ENCODE results near the gene ARVCF.

Gene ARVCF

DNA sequence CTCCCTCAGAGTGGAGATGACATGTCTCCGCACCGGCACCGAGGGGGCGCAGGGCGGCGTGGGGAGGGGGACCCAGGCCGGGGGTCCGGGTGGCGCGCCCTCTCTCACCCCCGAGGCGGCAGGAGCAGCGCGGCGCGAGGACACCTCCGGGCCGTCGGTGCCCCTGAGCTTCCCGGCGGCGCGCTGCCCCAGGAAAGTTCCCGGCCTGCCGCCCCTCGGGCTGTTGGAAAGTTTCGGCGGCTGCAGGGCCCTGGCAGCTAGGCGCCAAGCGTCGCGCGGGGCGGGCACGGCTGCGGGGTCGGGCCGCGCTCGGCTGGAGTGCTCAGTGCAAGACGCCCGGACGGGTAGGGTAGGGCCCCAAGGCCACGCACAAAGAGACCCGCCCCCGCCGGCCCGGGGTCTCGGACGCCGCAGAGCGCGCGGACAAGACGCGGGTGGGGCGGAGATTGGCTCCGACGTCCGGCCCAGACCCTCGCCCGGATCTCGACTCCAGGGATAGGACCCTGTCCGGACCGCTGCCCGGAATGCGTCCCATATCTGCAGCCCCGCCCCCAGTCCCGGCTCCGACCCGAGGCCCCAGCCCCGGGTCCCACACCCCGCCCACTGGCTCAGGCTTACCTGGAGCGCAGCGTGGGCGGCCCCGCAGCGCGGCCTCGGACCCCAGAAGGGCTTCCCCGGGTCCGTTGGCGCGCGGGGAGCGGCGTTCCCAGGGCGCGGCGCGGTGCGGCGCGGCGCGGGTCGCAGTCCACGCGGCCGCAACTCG, 471 bp downstream of the ARVCF start:
- DNase-seq (ENCODE audit: low read depth) = no peak

DNA sequence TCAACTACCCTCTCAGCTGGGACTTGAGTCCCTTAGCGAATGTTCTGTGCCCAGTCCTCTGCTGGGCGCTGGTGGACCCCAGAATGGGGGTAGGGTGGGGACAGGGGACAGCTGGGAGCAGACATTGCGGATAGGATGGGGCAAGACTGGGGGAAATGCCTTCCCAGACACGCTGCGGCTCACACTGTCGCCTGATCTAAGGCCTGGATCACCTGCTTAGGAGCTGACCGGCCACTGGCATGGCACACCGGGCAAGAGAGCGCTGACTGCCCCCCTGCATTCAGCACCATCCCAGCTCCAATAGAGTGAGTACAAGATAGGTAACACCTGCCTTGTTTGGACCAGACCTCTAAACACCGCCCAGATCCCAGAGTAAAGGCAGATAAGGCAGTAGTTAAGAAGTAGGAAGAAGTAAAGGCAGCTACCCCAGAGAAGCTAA, 1.4 kb downstream of the ARVCF start:
- no peak for DNase-seq (ENCODE audit: low read depth)

DNA sequence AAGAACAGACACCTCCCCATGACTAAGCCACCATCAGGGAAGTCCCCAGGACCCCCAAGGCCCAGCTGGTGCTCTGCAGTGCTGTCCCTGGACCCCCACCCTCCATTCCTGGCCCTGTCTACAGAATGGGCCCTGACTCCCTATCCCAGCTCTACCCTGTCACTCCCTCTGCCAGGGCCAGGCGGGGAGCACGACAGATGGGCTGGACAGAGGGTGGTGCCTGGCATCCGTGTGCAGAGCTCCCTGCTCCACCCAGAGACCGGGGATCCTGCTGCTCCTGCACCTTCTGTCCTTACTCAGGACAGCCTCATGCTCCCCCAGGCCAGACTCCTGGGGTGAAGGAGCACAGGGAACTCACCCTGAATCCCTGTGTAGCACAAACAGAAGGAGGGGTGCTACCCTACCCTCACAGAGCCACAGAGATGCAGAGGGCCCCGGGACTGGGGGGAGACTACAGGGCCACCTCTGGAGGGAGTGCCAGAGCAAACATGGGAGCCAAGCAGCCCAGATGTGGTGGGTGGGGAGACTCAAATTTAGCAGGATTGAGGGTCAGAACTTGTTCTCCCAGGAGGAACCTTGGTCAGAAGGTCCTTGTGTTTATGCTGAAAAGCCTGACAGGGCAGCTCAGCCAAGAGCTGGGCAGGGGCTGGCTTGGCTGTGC, 2.0 kb downstream of the ARVCF start:
- no peak for DNase-seq (ENCODE audit: low read depth)

DNA sequence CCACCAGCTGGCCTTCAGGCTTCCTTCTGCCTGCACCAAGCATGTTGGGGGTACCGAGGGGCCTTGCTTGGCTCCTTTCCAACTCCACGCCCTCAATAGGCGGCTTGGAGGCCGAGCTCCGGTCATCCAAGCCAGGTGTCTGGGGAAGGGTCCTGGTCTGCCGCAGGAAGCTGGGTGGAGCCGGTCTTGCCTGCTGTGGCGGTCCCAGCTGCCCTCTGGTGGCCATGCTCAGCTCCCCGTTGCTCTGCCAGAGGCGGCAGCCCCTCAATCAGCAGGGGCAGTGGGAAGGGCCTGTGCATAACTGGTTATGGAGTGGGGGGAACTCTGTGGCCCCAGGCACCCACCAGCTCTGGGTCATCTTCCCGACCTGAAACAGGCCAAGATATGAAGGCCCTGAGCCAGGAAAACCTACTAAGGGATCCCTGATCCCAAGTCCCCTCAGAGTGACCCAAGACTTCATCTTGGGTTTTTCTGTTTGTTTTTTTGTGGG, 3.2 kb downstream of the ARVCF start:
- no peak for DNase-seq (ENCODE audit: low read depth)

DNA sequence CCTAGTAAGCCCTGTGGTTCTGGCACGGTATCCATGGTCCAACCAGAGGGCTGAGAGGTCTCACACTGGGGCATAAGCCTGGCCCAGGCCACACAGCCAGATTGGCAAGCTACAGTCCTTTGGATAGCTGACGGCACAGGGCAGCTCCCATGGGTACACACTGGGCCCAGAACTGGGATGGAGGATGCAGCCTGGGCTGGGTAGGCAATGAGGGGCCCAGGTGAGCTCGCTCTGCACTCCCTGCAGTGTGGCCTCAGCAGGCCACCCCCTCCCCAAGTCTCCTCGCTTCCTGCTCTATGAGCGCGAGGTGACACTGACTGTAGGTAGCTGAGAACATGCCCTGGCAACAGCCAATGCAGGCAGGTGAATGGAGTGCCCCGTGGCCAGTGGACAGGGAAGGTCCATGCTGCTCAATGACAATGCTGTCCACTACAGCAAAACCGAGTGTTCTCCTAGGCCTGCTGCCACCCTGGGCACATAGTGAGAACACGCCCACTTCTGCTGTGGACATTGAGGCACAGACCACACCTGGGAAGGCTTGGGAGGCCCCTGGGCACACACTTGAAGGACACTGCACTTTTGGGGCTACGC, 3.8 kb downstream of the ARVCF start:
- DNase-seq (ENCODE audit: low read depth) = no peak

DNA sequence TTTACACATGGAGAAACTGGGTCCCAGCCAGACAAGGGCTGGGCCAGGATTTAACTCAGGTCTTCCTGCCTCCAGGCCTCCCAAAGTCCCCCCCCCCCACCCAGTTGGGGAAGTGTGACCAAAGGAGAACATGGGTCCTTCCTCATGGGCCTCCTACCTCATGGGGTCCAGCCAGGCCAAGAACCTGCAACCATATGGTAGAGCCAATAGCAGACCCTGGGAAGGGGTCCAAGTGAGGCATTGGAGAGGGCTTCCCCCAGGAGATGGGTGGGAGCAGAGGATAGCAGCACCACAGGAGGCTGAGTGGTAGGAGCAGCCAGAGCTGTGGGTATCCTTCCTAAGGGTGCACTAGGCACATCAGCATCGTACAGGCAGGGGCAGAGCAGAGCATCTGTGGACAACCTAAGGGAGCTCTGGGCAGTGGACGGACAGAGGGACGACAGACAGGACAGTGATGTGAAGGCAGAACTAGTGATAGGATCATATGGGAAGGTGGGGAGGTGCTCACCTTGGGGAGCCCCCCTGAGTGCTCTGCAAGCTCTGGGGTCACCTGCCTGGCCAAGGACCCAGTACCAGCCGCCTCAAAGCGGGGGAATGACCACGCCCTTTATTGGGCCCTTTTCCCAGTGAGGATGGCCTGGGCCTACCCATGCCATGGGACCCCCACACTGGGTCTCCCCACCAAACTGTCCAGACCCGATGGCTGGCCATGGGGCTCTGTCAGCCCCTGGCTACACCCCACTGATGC, 4.5 kb downstream of the ARVCF start:
- no peak for DNase-seq (ENCODE audit: low read depth)

DNA sequence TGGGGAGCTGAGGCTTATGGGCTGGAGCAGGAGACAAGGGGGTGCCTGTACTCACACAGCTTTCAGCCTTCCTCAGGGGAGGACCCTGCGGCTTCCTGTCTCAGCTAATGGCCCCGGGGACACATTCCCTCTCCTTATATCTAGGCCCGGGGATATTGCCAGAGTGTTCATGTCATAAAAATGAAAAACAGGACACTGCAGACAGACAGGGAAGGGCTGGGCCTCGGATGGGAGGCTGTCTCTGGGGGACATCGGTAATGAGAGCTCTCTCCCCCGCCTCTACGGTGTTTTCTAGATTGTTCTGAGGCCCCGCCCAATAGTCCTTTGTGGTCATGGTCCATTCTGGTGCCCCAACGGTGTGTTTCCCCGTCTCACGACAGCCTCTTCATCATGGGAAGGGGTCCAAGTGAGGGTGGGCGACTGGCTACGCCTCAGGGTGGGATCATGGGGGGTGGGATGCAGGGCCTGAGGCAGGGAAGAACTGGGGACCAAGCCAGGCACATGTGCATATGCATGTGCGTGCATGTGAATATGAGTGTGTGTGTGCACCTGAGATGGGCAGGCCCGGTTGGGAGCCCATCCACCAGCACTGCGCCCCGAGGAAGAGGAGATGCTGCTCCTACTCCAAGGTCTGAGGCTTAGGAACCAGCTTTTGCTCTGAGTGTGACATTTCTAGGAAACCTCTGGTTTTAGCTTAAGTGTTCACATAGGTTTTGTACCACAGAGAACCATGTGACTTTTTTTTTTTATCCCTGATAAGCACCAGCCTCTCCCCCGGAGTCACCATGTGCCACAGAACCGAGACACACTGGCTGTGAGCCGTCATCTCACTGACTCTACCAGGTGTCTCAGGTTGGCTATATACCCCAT, 5.3 kb downstream of the ARVCF start:
- DNase-seq (ENCODE audit: low read depth) = no peak

DNA sequence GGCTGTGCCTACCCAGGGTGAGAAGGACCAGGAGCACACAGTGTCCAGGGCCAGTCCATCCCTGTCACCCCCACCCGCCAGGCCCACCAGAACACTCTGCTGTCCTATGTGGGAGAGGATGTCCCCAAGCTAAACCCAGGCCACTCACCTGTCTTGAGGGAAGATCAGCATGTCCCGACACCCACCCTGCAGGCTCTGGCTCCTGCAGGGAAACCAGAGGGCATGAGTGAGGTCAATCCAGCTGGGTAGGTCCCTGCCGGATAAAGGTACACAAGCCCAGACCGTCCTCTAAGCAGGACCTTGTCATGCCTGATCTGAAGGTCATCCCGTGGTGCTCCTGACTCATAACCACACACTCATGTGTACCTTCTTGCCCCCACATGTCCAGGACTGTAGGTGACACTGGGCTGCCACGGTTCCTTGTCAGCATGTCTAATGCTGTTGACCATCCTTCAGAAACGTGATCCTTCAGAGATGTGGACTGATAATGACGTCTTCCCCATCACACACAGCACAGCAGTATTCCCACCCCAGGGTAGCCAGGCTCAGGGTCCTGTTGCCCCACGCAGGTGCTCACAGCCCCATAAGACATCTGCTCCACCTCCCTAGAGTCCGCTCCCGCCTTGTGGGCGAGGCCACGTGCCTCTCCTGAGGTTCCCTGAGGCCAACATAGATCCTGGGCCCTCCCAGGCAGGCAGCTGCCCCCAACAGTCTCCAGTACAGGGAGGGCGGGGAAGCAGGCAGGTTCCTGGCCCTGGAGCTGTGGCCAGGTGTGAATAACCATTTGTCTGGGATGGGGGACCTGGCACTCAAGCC, 6.1 kb downstream of the ARVCF start:
- DNase-seq (ENCODE audit: low read depth) = no peak

DNA sequence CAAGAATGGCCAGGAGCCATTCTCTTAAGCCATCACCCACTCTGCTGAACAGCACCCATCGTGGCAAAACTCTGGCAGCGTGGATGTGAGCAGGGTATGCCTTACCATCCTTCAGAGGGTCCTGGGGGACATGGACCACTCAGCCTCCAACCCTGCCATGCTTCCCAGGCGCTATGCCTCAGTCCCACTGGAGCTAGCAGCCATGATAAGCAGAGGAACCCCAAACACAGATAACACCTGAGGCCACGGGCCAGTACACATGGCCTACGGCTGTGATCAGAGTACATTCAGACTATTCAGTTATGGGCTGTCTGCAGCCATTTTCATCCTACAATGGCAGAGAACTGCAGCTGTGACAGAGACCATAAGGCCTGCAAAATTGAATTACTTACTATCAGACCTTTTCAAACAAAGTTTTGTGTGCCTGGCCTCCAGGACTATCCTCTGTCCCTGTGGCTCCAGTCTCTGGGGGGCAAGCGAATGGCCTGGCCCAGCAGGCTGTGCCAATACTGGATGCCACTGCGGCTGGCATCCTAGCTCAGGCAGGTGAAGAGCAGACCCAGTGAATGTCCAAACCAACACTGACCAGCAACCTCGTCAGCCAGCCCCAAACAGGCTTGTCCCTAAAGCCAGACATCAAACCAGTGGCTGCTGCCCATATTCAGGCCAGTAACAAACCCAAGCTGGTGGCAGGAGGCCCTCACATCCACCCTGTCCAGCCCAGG, 6.9 kb downstream of the ARVCF start:
- DNase-seq (ENCODE audit: low read depth) = no peak

DNA sequence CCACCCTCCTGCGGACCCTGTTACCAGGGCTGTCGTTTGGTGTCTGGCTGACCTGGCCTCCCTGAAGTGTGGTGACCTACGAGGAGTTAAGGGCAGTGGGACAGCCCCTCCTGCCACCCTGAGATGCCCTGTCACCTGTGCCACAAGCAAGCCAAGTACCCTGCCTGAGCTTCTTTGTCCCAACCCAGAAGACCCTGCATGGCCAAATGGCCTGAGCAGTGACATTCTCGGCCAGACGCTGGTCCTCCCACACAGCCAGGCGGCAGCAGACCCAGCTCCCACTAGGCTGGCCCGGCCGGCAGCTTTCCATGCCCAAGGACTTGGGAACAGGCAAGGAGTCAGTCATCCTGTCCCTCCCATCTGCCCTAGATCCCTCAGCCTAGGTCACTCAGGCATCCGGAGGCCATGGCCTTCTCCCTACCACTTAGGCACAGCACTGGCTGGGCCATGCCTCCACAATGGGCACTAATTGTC, 7.6 kb downstream of the ARVCF start:
- no peak for DNase-seq (ENCODE audit: low read depth)

DNA sequence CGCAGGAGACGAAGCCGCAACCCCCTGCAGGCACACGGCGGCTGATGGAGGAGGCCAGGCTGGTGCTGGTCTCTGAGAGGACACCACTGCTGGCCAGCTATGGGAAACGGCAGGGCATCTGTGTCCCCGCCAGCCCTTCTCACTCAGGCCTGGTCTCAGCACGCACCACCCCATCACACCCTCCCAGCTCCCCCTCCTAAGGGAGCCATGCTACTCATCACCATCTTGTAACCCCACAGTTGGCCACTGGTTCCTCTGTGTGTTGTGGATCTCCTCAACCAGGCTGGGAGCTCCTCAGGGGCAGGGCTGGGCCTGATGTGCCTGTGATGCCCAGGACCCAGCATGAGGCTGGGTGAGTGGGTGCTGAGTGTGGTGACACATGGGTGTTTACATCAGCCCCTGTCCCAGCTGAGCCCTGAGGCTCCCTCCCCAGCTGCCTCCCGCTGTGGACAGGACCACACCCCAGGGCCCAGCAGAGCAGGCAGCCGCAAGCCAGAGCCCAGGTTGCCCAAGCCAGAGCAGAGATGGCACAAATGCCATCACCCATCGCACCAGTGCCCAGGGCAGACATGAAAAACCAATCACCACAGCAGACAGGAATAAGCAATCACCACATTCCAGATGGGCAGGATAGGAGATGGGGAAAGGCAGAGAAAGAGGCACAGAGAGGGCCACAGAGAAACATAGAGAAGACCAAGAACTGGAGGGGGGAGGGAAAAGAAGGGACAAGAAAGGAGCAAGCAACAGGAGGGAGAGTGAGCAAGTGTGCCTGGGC, 8.2 kb downstream of the ARVCF start:
- no peak for DNase-seq (ENCODE audit: low read depth)

DNA sequence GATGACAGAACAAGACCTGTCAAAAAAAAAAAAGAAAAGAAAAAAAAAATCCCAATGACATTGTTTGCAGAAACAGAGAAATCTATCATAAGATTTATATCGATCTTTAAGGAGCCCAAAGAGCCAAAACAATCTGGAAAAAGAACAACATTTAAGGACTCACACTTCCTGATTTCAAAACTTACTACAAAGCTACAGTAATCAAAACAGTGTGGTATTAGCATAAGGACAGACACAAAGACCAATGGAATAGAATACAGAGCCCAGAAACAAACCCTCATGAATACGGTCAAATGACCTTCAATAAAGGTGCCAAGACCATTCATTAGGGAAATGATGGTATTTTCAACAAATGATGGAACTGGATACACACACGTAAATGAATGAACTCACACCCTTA, 12.2 kb downstream of the ARVCF start:
- no peak for DNase-seq (ENCODE audit: low read depth)

DNA sequence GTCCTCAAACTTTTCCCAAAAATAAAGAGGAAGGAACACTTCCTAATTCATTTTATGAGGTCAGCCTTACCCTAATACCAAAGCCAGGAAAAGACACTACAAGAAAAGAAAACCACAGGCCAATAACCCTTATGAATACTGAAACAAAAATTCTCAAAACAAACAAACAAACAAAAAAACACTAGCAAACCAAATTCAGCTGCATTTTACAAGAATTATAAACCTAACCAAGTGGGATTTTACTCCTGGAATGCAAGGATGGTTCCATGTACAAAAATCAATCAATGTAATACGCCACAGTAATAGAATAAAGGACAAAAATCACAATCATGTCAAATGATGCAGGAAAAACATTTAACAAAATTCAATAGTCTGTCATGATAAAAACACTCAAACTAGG, 13.3 kb downstream of the ARVCF start:
- DNase-seq (ENCODE audit: low read depth) = no peak

DNA sequence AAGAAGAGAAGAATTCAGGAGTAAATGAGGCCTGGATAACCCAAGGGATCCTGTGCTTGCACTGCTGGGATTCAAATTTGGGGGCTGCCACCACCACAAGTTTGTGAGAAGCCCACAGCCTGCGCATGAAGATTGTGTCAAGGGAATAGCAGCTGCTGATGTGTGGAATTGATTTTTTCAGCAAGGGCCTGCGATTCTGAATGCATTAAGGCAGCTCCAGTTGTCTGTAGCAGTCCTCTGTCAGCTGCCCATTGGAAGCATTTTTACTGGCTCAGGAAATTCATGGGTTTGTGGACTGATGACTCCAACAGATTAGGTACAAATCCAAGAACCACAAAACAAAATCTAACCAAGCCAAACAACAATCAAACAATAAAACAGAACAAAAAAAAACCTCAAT, 14.0 kb downstream of the ARVCF start:
- DNase-seq (ENCODE audit: low read depth) = no peak

DNA sequence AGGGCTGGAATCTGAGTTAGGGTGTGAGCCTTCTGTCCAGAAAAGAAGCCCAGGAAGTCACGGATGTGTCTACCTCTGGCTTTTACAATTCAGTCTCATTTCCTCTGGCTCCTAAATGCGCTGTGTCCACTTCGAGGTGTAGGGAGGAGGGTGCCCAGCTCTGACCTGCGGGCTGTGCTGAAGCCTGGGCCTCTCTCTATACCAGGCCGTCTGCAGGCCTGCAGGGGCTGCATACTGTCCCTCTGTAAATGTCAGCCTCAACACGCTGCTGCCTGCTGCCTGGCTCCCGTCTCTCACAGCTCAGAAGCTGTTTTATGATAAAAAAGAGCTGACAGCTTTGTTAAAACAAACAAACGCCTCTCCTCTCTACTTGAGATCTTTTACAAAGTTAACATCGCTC, 14.5 kb downstream of the ARVCF start:
- DNase-seq (ENCODE audit: low read depth) = no peak

DNA sequence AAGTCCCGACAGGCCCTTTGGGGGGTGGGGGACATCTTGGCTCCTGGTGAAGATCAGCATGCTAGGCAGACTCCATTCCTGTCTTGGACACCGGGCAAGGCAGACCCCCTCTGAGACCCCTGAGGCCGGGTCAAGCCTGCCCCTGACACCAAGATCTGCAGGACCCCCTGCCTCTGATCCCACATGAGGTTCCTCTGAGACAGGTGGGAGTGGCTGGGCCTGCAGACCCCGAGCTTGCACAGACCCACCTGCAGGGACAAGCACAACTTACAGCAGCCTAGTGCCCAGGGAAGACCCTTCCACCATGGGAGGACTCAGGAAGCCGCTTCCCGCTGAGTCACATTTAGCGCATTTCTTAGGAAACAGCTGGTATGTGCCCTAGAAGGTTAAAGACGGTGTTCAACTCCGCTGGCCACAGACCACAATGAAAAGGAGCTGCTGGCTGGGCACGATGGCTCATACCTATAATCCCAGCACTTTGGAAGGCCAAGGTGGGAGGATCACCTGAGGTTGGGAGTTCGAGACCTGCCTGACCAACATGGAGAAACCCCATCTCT, 15.5 kb downstream of the ARVCF start:
- DNase-seq (ENCODE audit: low read depth) = no peak

DNA sequence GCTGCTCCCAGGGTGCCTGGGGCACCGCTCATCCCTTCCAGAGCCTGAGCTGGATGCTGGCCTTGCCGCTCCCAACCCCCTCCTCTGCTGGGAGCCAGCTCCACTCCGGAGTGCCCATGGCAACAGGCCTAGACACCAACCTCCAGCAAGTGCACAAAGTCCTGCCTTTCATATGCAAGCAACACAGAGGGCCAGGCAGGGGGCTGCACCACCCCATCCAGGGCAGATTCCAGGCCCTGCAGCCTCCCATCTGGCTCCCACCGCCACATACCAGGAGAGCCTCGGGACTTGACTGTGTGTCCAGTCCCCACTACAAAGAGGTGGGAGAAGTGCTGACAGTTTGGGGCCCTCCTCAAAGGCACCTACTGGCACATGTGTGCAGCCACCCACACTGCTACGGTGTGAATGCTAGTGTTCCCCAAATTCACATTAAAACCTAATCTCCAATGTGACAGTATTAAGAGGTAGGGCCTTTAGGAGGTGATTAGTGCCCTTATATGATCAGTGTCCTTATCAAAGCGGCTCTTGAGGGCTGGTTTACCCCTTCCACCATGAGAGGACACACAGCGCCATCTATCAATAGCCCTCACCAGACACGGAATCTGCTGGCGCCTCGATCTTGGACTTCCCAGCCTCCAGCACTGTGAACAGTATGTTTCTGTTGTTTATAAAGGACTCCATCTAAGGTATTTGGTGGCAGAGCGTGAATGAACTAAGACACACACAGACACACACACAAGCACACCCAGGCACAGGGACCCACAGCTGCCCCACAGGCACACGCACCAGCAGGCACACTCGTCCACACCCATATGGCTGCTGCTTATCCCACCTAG, 16.2 kb downstream of the ARVCF start:
- no peak for DNase-seq (ENCODE audit: low read depth)

All from HS-27A (cell line).